Fibroblast of skin of right quadriceps (primary cell): Measurements from ENCODE around the gene EBF4.
A peak's percentile ranks its signal among the peaks of the same experiment; 100 is the strongest.

Experiments
- DNase-seq: peaks from one replicate; pipeline ENCODE4 v3.0.0-alpha.2; 2013

The EBF4 gene

DNA sequence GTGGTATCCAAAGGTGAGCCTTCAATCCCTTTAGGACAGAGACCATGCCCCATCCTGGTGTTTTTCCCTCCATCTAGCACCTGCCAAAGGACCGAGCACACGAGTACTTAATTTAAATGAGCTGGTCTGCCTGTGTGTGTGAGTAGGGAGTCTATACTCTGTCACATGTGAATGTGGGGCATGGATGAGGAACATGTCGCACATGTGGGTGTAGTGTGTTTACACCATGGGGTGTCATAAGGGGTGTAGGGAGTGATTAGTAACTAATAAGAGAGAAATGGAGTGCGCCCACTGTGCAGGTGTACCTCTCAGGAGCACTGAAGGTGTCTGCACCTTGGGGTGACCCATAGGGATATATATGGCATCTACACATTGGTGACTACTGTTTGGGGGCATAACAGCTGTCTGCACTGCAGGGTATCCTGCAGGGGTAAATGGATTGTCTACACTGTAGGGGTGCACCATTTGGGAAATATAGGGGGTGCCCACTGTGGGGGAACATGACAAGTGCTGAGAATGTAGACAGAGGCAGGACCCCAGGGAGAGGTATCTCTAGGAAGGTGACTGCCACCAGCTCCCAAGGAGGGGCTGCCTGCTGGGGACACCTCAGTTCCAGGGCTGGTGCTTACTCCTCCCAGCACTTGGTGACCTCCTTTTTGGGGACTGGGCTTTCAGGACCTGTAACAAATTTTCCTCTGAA, 53.5 kb downstream of the EBF4 start:
- no peak for DNase-seq

- DNase-seq = no peak
Observed at GRCh38 chr20:2746636-2747265, 54.2 kb downstream of the EBF4 start.

GRCh38 chr20:2747676-2748235, 55.2 kb downstream of the EBF4 start:
- no peak for DNase-seq

DNA sequence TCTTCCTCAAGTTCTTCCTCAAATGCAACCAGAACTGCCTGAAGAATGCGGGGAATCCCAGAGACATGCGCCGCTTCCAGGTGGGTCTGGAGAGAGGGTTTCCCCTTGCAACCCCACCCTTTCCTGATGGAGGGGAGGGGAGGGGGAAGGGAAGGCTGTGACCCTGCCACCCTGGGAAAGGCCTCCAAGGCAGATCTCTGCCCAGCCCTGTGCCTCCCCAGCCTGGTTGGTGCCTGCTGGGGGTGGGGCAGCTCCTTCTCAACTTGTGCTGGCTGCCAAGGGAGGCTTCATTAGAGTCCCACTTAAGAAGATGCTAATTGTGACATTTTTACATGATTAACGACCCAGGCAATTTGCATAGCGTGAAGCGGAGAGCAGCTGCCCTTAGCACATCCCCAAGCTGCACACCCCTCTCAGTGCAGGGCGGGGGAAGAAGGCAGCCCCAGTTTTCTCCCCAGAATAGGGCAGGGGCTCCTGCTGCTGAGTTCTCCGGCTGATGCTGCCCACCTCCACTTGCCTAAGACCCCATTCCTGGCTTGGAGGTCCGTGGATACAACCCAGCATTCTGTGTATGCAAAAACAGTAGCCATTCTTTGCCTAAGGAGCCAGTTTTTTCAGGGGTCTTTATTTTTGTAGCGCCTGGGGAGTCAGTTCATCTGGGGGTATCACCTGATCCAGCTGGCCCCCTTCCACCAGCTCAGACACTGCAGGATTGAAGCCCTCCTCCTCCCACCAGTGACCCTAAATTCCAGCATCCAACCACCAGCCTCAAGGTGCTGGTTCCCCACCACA, 56.2 kb downstream of the EBF4 start:
- no peak for DNase-seq

GRCh38 chr20:2749343-2749950, 56.9 kb downstream of the EBF4 start:
- no peak for DNase-seq

GRCh38 chr20:2749951-2750490, 57.4 kb downstream of the EBF4 start:
- no peak for DNase-seq

GRCh38 chr20:2750491-2751251, 58.1 kb downstream of the EBF4 start:
- DNase-seq = peak; percentile 18

DNA sequence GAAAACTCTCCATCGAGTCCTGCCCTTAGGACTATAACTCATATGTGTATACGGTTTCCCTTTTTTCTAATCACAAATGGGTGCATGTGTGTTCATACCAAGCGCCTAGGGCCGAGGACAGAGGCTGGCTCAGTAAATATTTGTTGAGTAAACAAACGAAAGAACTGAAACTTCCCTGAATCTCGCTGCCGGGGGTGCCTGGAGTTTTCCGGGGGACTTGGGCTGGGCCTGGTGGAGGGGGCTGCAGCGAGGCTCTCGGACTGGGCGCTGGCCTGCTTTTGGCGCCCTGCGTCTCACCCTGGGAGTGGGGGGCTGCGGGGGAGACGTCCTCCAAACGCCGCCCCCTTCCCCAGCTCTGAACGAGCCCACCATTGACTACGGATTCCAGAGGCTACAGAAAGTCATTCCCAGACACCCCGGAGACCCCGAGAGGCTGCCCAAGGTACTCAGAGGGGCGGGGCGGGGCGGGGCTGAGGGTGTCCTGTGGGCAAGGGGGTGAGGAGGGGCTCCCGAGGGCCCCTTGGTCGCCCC, 58.8 kb downstream of the EBF4 start:
- DNase-seq = no peak

DNA sequence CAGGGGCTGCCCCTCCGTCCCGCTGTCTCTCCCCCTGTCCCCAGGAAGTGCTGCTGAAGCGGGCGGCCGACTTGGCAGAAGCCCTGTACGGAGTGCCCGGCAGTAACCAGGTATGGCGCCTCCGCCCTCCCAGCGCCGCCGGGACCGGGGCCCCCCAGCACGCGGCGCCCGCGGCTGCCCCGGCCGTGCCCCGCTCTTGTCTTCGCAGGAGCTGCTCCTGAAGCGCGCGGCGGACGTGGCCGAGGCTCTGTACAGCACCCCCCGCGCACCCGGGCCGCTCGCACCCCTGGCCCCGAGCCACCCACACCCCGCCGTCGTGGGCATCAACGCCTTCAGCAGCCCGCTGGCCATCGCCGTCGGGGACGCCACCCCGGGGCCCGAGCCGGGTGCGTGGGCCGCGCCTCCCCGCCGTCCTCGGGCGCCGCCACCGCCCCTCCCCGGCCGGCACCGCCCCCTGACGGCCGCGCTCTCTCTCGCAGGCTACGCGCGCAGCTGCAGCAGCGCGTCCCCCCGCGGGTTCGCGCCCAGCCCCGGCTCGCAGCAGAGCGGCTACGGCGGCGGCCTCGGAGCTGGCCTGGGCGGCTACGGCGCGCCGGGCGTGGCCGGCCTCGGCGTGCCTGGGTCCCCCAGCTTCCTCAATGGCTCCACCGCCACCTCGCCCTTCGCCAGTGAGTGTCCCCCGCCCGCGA, 59.4 kb downstream of the EBF4 start:
- DNase-seq = no peak

GRCh38 chr20:2752567-2753460, 60.2 kb downstream of the EBF4 start:
- peak; percentile 27 for DNase-seq

DNA sequence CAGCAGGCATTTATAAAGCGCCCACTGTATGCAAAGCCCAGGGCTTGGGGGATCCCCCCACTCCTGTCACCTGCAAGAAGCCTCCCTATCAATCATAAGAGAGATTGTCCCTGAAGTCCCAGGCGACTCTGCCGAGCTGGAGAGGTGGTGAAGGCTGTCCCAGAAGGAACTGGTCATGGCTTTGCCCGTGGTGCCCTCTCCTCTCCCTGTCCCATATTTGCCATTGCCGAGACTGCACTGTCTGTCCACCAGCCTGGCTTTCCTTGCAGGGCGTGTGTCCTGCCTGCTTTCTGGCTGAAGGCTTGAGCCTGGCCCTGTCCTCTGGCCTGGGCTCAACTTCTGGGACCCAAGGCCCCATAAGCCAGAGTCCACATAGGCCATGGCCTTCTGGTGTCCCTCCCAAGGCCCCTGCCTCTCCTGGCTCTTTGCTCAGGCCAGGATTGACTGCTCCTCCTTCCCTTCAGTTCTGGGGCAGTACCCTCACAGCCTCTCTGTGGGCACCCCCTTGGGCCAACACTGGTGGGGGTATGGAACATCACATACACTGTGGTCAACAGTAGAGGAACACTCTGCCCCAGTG, 61.0 kb downstream of the EBF4 start:
- no peak for DNase-seq

GRCh38 chr20:2754424-2754823, 61.8 kb downstream of the EBF4 start:
- no peak for DNase-seq

GRCh38 chr20:2755451-2756055, 63.0 kb downstream of the EBF4 start:
- no peak for DNase-seq

DNA sequence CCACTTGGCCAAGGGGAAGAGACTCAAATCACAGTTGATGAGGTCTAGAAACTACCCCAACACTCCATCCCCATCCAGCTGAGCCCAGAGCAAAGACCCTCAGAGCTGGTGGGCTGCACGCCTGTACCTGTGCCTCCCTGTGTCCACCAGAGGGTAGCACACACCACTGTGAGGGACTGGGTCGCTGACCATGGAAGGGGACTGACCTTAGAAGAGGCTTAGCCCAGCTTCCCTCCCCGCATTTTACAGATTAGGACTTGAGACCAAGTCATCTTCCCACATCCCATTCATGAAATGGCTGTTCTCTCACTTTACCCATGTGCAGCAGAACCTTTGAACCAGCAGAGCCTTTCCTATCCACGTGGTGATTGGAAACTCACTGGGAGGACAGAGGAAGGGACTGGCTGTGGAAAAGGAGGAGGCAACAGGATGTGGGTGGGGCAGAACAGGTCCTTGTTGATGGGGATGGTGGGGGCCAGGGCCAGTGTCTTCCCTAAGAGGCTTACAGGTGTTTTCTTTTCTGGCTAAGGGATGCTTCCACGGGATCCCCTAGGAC, 63.6 kb downstream of the EBF4 start:
- peak; percentile 29 for DNase-seq

DNA sequence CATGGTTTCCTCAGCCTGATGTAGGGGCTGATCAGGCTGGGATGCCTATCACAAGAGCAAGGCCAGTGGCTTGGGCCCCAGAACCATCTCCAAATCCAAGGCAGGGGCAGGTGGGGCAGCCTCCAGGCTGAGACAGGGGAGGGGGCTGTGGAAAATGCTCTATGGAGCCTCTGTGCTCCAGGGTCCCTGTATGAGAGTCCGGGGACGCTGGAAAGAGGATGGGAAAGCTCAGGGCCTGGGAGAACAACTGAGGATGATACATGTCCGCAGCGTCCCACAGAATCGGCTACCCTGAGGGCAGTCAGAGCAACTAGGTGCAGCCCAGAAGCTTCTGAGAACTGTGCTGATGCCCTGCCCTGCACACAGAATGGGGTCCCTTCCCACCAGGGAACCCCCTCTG, 64.4 kb downstream of the EBF4 start:
- no peak for DNase-seq

- no peak for DNase-seq
Observed at GRCh38 chr20:2757969-2758368, 65.4 kb downstream of the EBF4 start.

DNA sequence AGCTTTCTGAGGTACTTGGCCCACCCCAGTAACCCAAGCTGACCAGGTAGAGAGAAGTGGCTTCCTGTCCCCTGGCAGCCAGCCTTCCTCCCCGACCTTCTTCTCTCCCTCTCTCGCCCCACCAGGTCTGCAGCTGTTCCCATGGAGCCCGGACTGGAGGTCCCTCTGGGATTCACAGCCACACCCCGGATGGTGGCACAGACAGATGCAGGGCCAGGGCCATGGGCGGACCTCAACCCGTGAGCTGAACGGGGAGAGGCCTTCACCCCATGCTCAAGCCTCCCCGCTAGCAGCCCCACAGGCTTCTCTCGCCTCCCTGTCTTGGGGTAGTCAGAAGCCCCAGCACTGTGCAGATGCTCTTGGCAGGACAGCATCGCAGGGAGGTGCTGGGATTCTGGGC, 66.6 kb downstream of the EBF4 start:
- no peak for DNase-seq

DNA sequence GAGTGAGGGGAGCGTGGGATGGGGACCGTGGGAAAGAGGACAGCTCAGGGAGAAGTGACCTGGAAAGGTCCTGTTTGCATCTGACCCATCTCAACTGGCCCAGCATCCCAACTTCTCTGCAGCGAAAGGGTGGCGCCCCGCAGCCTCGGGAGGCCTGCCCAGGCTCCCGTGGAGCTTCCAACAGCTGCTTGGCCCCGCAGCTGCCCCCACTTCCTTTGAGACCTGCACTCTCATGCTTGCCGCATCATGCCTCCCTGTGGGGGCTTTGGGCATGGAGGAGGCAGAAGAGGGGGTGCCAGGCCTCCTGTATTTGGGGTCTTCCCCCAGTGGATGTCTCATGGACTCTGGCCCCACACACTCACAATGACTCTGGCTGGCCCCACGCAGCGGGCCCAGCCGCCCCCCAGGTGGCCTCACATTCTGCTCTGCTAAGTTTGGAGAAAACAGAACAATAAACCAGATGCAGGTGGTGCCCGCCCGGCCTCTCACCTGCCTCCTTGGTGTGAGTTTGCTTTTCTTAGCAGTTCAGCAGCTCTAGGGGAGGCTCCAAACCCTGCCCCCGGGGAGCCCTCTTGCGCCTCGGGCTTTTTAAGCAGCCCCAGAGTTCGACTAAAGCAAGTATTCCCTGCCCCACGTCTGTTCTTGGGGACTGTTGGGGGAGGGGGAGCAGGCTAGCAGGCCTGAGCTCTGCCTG, 67.2 kb downstream of the EBF4 start:
- no peak for DNase-seq
